ENCODE data around the gene TMEM132D.

Gene TMEM132D

DNA sequence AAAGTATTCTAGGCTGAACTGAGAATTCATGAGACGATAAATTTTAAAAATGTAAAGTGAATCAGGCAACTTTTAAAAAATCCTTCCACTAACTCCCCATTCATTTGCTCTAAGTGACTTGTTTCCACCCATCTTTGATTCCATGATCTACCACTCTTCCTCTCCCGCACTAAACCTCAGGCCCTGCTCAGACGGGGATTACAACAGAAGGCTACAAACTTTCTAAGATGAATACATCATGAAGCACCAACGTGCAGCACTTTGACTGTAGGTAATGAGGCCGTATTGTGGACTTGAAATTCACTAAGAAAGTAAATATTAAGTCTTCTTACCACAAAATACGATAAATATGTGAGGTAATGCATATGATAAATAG, 30.0 kb downstream of the TMEM132D start:
- no peak overlapping the region for H3K4me2 ChIP-seq
- H4K20me1 ChIP-seq: no peaks in the 10 kb centered on the region
- no peaks in the 10 kb centered on the region for H3K36me3 ChIP-seq
- no peak overlapping the region for H3K4me3 ChIP-seq
- TF ChIP-seq Cebpa-rat (IDR thresholded peaks at IDR 0.05): no peak
- no peaks in the 10 kb centered on the region for H3K9me3 ChIP-seq
- no peak overlapping the region for H3K27ac ChIP-seq
- H3K27me3 ChIP-seq: no peaks in the 10 kb centered on the region
- H3K9ac ChIP-seq: no peak overlapping the region
- H3K4me1 ChIP-seq: peaks cover 4% of the 10 kb centered on the region; the same call in 1 of the 2 replicates

GRCh38 chr12:129873111-129873832, 30.6 kb downstream of the TMEM132D start:
- Histone ChIP-seq H3K9ac (no peak overlapping the region), H3K9me3 (no peaks in the 10 kb centered on the region), H3K4me2 (no peak overlapping the region), H3K27ac (no peak overlapping the region), H3K4me1 (no peaks in the 10 kb centered on the region), H4K20me1 (no peaks in the 10 kb centered on the region), H3K36me3 (no peaks in the 10 kb centered on the region), H3K27me3 (no peaks in the 10 kb centered on the region), H3K4me3 (no peak overlapping the region)
- no peak for TF ChIP-seq Cebpa-rat (IDR thresholded peaks at IDR 0.05)

DNA sequence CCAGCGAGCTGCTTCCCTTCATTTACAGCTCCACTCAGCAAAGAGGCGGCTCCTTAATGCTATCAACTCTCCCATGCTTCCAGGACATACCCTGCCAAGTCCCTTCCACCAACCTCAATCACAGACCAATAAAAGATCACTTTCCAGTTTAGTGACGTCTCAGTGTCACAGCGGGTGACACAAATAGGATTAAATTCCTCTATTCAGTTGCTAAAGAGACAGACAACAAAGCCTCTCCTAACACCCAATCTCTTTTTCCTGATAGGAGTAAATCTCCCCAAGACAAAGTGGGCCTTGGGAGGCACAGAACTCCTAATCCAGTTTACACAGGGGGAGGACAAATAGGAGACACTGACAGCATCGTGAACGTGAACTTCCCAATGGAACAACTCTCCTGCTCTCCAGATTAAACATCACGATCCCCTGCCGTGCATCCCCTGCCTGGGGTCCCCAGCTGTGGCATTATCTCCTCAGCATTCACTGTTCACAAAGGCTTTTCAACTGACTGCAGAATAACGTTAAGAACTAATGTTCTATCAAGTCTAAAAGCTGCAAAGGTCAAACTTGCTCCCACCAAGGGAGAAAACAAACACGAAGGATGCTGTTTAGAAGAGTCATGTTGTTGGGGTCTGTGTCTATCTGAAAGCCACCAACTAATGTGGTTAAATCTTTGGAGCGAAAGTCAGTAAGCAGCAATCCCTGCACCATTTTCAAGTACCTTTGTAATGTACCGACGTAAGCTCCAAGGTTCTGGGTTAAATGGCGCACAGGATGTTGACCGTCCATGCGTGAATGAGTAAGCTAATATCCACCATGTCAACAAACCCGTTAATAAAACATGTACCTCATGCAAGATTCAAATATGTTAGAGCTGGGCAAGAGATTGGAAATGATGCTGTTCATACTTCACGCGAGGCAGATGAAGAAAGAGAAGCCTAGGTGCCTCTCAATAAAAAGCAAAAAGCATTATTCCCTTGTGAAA, 31.5 kb downstream of the TMEM132D start:
- no peak for TF ChIP-seq Cebpa-rat (IDR thresholded peaks at IDR 0.05)
- H3K4me1 ChIP-seq: no peaks in the 10 kb centered on the region
- no peak overlapping the region for H3K4me2 ChIP-seq
- H3K4me3 ChIP-seq: no peak overlapping the region
- H4K20me1 ChIP-seq: no peaks in the 10 kb centered on the region
- H3K27ac ChIP-seq: no peak overlapping the region
- H3K36me3 ChIP-seq: no peaks in the 10 kb centered on the region
- no peak overlapping the region for H3K9ac ChIP-seq
- no peaks in the 10 kb centered on the region for H3K9me3 ChIP-seq
- no peaks in the 10 kb centered on the region for H3K27me3 ChIP-seq

- no peaks in the 10 kb centered on the region for H3K27me3 ChIP-seq
- no peak overlapping the region for H3K27ac ChIP-seq
- H3K4me2 ChIP-seq: no peak overlapping the region
- H3K4me3 ChIP-seq: no peak overlapping the region
- no peaks in the 10 kb centered on the region for H4K20me1 ChIP-seq
- H3K36me3 ChIP-seq: no peaks in the 10 kb centered on the region
- no peak for TF ChIP-seq Cebpa-rat (IDR thresholded peaks at IDR 0.05)
- no peak overlapping the region for H3K9ac ChIP-seq
- no peaks in the 10 kb centered on the region for H3K4me1 ChIP-seq
- H3K9me3 ChIP-seq: no peaks in the 10 kb centered on the region
Observed at GRCh38 chr12:129870796-129871195, 33.0 kb downstream of the TMEM132D start.

GRCh38 chr12:129870136-129870535, 33.7 kb downstream of the TMEM132D start:
- Histone ChIP-seq H3K9me3 (no peaks in the 10 kb centered on the region), H3K4me2 (no peak overlapping the region), H3K4me3 (no peak overlapping the region), H3K27me3 (no peaks in the 10 kb centered on the region), H3K9ac (no peak overlapping the region), H3K27ac (no peak overlapping the region), H4K20me1 (no peaks in the 10 kb centered on the region), H3K4me1 (no peaks in the 10 kb centered on the region), H3K36me3 (no peaks in the 10 kb centered on the region)
- no peak for TF ChIP-seq Cebpa-rat (IDR thresholded peaks at IDR 0.05)

DNA sequence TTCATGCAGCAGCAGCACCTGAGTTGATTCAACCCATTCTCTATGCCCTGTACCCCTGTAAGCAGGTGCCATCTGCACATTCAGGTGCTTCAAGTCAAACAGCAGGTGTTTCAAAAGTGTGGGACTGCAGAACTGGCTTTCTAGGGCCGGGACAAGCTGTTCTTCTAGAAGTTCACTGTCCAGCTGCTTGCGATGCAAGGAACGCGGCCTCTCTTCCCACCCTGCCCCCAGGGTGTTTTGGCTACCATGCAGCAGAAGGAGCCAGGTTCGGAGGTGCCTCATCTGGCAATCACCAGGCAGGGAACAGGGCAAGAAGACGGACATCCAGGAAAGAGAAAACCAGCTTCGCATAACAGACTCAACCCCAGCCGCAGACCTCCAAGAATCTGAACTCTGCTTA, 35.2 kb downstream of the TMEM132D start:
- no peaks in the 10 kb centered on the region for H3K9me3 ChIP-seq
- TF ChIP-seq Cebpa-rat (IDR thresholded peaks at IDR 0.05): no peak
- no peaks in the 10 kb centered on the region for H3K27me3 ChIP-seq
- no peak overlapping the region for H3K4me3 ChIP-seq
- H3K36me3 ChIP-seq: no peaks in the 10 kb centered on the region
- no peak overlapping the region for H3K9ac ChIP-seq
- no peaks in the 10 kb centered on the region for H4K20me1 ChIP-seq
- no peak overlapping the region for H3K4me2 ChIP-seq
- H3K27ac ChIP-seq: no peak overlapping the region
- no peaks in the 10 kb centered on the region for H3K4me1 ChIP-seq

- Histone ChIP-seq H3K27me3 (no peaks in the 10 kb centered on the region), H3K9ac (no peak overlapping the region), H3K4me1 (no peaks in the 10 kb centered on the region), H4K20me1 (no peaks in the 10 kb centered on the region), H3K4me2 (no peak overlapping the region), H3K36me3 (no peaks in the 10 kb centered on the region), H3K4me3 (no peak overlapping the region), H3K27ac (no peak overlapping the region), H3K9me3 (no peaks in the 10 kb centered on the region)
- TF ChIP-seq Cebpa-rat (IDR thresholded peaks at IDR 0.05): no peak
Observed at GRCh38 chr12:129863938-129864337, 39.9 kb downstream of the TMEM132D start.

GRCh38 chr12:129862561-129863175, 41.2 kb downstream of the TMEM132D start:
- no peak overlapping the region for H3K27ac ChIP-seq
- H3K27me3 ChIP-seq: no peaks in the 10 kb centered on the region
- no peak overlapping the region for H3K4me2 ChIP-seq
- H4K20me1 ChIP-seq: no peaks in the 10 kb centered on the region
- no peaks in the 10 kb centered on the region for H3K9me3 ChIP-seq
- no peak overlapping the region for H3K9ac ChIP-seq
- no peak overlapping the region for H3K4me3 ChIP-seq
- no peaks in the 10 kb centered on the region for H3K36me3 ChIP-seq
- H3K4me1 ChIP-seq: no peaks in the 10 kb centered on the region
- TF ChIP-seq Cebpa-rat (IDR thresholded peaks at IDR 0.05): no peak

DNA sequence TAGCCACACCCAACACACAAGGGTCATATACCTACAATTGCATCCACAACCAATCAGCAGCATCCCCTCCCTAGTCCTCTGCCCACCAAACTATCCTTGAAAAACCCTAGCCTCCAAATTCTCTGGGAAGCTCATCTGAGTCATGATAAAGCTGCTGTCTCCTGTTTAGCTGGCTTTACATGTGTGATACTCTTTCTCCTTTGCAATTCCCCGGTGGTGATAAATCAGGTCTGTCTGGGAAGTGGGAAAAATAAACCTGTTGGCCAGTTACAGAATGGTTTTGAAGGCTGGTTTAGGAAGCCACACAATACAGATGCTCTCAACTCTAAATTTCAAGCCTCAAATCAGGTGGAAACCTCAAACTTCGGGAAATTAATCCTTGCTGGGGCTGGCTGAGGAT, 41.9 kb downstream of the TMEM132D start:
- H3K27me3 ChIP-seq: no peaks in the 10 kb centered on the region
- no peaks in the 10 kb centered on the region for H3K9me3 ChIP-seq
- H4K20me1 ChIP-seq: no peaks in the 10 kb centered on the region
- TF ChIP-seq Cebpa-rat (IDR thresholded peaks at IDR 0.05): no peak
- H3K36me3 ChIP-seq: no peaks in the 10 kb centered on the region
- H3K4me1 ChIP-seq: no peaks in the 10 kb centered on the region
- no peak overlapping the region for H3K27ac ChIP-seq
- no peak overlapping the region for H3K4me3 ChIP-seq
- H3K9ac ChIP-seq: no peak overlapping the region
- H3K4me2 ChIP-seq: no peak overlapping the region

DNA sequence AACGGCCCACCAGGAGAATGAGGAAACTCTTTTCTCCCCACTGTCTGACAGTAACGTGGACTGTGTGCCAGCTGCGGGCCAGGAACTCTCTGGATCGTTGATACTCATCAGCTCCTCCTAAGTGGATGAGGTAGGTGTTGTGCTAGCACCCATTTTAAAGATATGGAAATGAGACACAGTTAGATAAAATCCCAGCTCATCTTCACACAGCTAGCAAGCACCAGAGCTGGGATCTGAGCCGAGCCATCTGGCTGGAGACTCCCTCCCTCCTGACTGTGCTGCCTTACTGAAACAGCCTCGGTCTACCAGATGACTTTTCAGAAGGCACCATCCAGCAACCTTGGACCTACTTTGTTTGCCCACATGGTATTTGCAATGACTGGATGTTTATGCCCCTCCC, 49.2 kb downstream of the TMEM132D start:
- no peaks in the 10 kb centered on the region for H4K20me1 ChIP-seq
- no peaks in the 10 kb centered on the region for H3K9me3 ChIP-seq
- H3K27ac ChIP-seq: no peak overlapping the region
- no peaks in the 10 kb centered on the region for H3K4me1 ChIP-seq
- H3K27me3 ChIP-seq: no peaks in the 10 kb centered on the region
- no peak overlapping the region for H3K9ac ChIP-seq
- no peak overlapping the region for H3K4me2 ChIP-seq
- TF ChIP-seq Cebpa-rat (IDR thresholded peaks at IDR 0.05): no peak
- H3K4me3 ChIP-seq: no peak overlapping the region
- H3K36me3 ChIP-seq: no peaks in the 10 kb centered on the region

Data from BLaER1 (cell line).